PC-9 (cell line): ENCODE measurements around the gene DDR2. TPM values are rescaled to one million over a fixed set of nuclear protein-coding genes. Genes with fewer than 3 reads are reported as not detected.

Experiments used
- BruUV-seq: library from RNA; stranded (reverse); fragments of 400-500 nt; replicated peaks from 2 replicates; lab custom pipeline; 2021; lab: Mats Ljungman, UMichigan
- CTCF ChIA-PET: fragments of 300-600 bp; sonication (Branson Sonifier 250); formaldehyde crosslinking; loops from one replicate; lab custom pipeline; 2022; ENCODE audit warnings: antibody characterized with exemption; lab: Charles Lee
- POLR2A ChIA-PET: fragments of 300-600 bp; sonication (Branson Sonifier 250); formaldehyde crosslinking; loops from one replicate; lab custom pipeline; 2022; ENCODE audit warnings: antibody characterized with exemption; ENCODE audit not compliant: unreplicated experiment; lab: Charles Lee
- DNase-seq, 2 experiments: peaks; one replicate each; pipeline versions ENCODE4 v3.0.0 to v3.0.0-alpha.2; 2015 to 2022; ENCODE audit warnings: mixed read lengths in 1 of 2
- H2AFZ ChIP-seq: fragments of 200-600 bp; sonication (generic); 2 replicates; pipeline ENCODE4 v1.8.1; 2017; ENCODE audit warnings: antibody characterized with exemption
- H3F3A ChIP-seq: fragments of 200-600 bp; sonication (generic); 2 replicates; pipeline ENCODE4 v1.8.1; 2017; ENCODE audit warnings: antibody characterized with exemption, mild to moderate bottlenecking, low read depth; ENCODE audit not compliant: insufficient read depth
- H3K27ac ChIP-seq: fragments of 200-600 bp; sonication (generic); 2 replicates; pipeline ENCODE4 v1.6.1; 2016; ENCODE audit warnings: mixed run types
- H3K27me3 ChIP-seq: fragments of 200-600 bp; sonication (generic); 2 replicates; pipeline ENCODE4 v1.6.1; 2016; ENCODE audit warnings: low read depth, mixed run types; ENCODE audit not compliant: insufficient read depth
- H3K36me3 ChIP-seq: fragments of 200-600 bp; sonication (generic); 2 replicates; pipeline ENCODE4 v1.6.1; 2016; ENCODE audit warnings: low read depth, mixed run types
- H3K4me1 ChIP-seq: fragments of 200-600 bp; sonication (generic); replicated peaks from 2 replicates; pipeline ENCODE4 v1.6.1; 2016; ENCODE audit warnings: mixed run types; ENCODE audit not compliant: insufficient read depth
- H3K4me2 ChIP-seq: fragments of 200-600 bp; sonication (generic); 2 replicates; pipeline ENCODE4 v1.6.1; 2017; ENCODE audit warnings: mixed run types
- H3K4me3 ChIP-seq: fragments of 200-600 bp; sonication (generic); 2 replicates; pipeline ENCODE4 v1.6.1; 2016; ENCODE audit warnings: mixed run types
- H3K79me2 ChIP-seq: fragments of 200-600 bp; sonication (generic); 2 replicates; pipeline ENCODE4 v1.6.1; 2017; ENCODE audit warnings: low read depth, mixed run types
- H3K9me2 ChIP-seq: fragments of 200-600 bp; sonication (generic); 2 replicates; pipeline ENCODE4 v1.8.1; 2017; ENCODE audit warnings: mild to moderate bottlenecking; ENCODE audit not compliant: insufficient read depth
- H3K9me3 ChIP-seq: fragments of 200-600 bp; sonication (generic); 2 replicates; pipeline ENCODE4 v1.8.1; 2016; ENCODE audit warnings: low read depth; ENCODE audit not compliant: insufficient read depth
- H4K20me1 ChIP-seq: fragments of 200-600 bp; sonication (generic); 2 replicates; pipeline ENCODE4 v1.8.1; 2017; ENCODE audit not compliant: insufficient read depth
- CTCF ChIP-seq: fragments of 200-600 bp; sonication (generic); conservative IDR thresholded peaks from 2 replicates; pipeline ENCODE4 v1.6.1; 2017; ENCODE audit warnings: mixed run types, antibody characterized with exemption, mild to moderate bottlenecking, moderate library complexity
- EZH2 ChIP-seq: fragments of 200-600 bp; sonication (generic); IDR thresholded peaks from 2 replicates; pipeline ENCODE4 v1.8.0; 2017; ENCODE audit warnings: antibody characterized with exemption, low read depth
- intact Hi-C: fragments of 100-400 bp; cut with micrococcal nuclease; formaldehyde crosslinking; loops from one replicate; pipeline ENCODE4 v1.10.0; 2022; ENCODE audit not compliant: unreplicated experiment
- total RNA-seq: library from RNA; stranded (reverse); gene quantifications from 2 replicates; pipeline ENCODE4 v1.2.3, GENCODE V29; 2021

The DDR2 gene
- total RNA-seq, 1 experiment from 2014 or later, result 0.35 TPM

GRCh38 chr1:162691999-162692575, 59.8 kb downstream of the DDR2 start:
- intact Hi-C loops, result no loop called here
- H3K36me3 ChIP-seq, result no peaks in the 10 kb centered on the region
- H3K4me1 ChIP-seq, result peaks cover 17% of the 10 kb centered on the region
- H2AFZ ChIP-seq, result no peak overlapping the region
- ChIA-PET CTCF (no interaction called here), POLR2A (no interaction called here)
- H4K20me1 ChIP-seq, result no peaks in the 10 kb centered on the region
- H3K79me2 ChIP-seq, result no peaks in the 10 kb centered on the region
- H3F3A ChIP-seq, result peaks cover 11% of the 10 kb centered on the region; the same call in 1 of the 2 replicates
- no peak overlapping the region for H3K4me3 ChIP-seq
- H3K27me3 ChIP-seq, result no peaks in the 10 kb centered on the region
- no TSS peak for BruUV-seq
- no peak for DNase-seq
- H3K27ac ChIP-seq, result no peak overlapping the region
- no peak overlapping the region for H3K4me2 ChIP-seq
- H3K9me2 ChIP-seq, result no peaks in the 10 kb centered on the region
- TF ChIP-seq EZH2 (no peak), CTCF (no peak)
- H3K9me3 ChIP-seq, result no peaks in the 10 kb centered on the region

GRCh38 chr1:162694911-162695310, 62.6 kb downstream of the DDR2 start:
- POLR2A ChIA-PET, result interaction anchor here (0.7 kb wide), 1 partner anchor 323 kb away, joined by 12 read pairs; no protein-coding TSS in a partner anchor
- Histone ChIP-seq H3K9me3 (no peaks in the 10 kb centered on the region), H2AFZ (no peak overlapping the region), H3K4me3 (no peak overlapping the region), H3K79me2 (no peaks in the 10 kb centered on the region), H3F3A (peaks cover 11% of the 10 kb centered on the region; the same call in 1 of the 2 replicates), H4K20me1 (no peaks in the 10 kb centered on the region), H3K27me3 (no peaks in the 10 kb centered on the region), H3K4me2 (no peak overlapping the region), H3K9me2 (no peaks in the 10 kb centered on the region), H3K27ac (no peak overlapping the region), H3K4me1 (peaks cover 31% of the 10 kb centered on the region), H3K36me3 (no peaks in the 10 kb centered on the region)
- BruUV-seq, result no TSS peak
- intact Hi-C loops, result no loop called here
- TF ChIP-seq EZH2 (no peak), CTCF (no peak)
- no peak for DNase-seq
- CTCF ChIA-PET, result no interaction called here

GRCh38 chr1:162695687-162696086, 63.4 kb downstream of the DDR2 start:
- Histone ChIP-seq H3K9me2 (no peaks in the 10 kb centered on the region), H3K4me1 (peaks cover 31% of the 10 kb centered on the region), H2AFZ (no peak overlapping the region), H4K20me1 (no peaks in the 10 kb centered on the region), H3K4me3 (no peak overlapping the region), H3K27me3 (no peaks in the 10 kb centered on the region), H3F3A (peaks cover 11% of the 10 kb centered on the region; the same call in 1 of the 2 replicates), H3K9me3 (no peaks in the 10 kb centered on the region), H3K27ac (peak overlapping the region; percentile 25; the same call in 1 of the 2 replicates), H3K36me3 (no peaks in the 10 kb centered on the region), H3K4me2 (peak overlapping the region; percentile 74), H3K79me2 (no peaks in the 10 kb centered on the region)
- POLR2A ChIA-PET, result interaction anchor here (0.9 kb wide), 1 partner anchor 95 kb away, joined by 11 read pairs; the partner anchor contains the start of gene HSD17B7
- intact Hi-C loops, result loop anchor here (2.0 kb wide), 1 partner anchor 17 kb away; no protein-coding TSS in a partner anchor
- no peak for DNase-seq
- TF ChIP-seq CTCF (no peak), EZH2 (no peak)
- BruUV-seq, result no TSS peak
- CTCF ChIA-PET, result interaction anchor here (0.6 kb wide), 1 partner anchor 81 kb away, joined by 4 read pairs; no protein-coding TSS in a partner anchor
